ENCODE results near the gene NAE1. TPM values are rescaled to one million over a fixed set of nuclear protein-coding genes. Genes with fewer than 3 reads are reported as not detected.

The NAE1 gene
- total RNA-seq, 1 experiment from 2014 or later: 123 TPM

DNA sequence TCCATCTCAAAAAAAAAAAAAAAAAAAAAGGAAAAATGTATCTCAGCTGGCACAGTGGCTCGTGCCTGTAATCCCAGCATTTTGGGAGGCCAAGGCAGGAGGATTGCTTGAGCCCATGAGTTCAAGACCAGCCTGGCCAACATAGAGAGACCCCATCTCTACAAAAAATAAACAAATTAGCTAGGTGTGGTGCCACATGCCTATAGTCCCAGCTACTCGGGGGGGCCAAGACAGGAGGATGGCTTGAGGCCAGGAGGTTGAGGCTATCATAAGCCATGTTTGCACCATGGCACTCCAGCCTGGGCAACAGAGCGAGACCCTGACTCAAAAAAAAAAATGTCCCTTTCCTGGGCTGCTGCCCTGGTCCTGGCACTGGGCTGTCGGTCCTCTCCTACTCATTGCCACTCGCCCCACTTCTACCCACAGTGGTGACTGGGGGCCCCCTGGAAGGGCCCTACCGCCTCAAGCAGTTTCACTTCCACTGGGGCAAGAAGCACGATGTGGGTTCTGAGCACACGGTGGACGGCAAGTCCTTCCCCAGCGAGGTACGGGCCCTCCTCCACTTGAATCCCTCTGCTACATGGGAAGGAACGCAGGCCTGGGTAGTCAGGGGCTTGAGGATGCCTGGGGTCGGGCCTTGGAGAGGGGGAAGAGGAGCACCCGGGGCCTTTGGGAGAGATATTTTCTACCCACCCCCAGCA, 19.5 kb upstream of the NAE1 start:
- peaks cover 4 to 9% of the 10 kb centered on the region in 2 experiments; a peak in 3 of 4 replicates for H3K4me1 ChIP-seq (ENCODE audit: control insufficient read depth in 1 of 2, insufficient read depth in 2 of 2, low read length in 2 of 2)
- intact Hi-C loops (cut with micrococcal nuclease): no loop called here
- no peak overlapping the region for H3K4me2 ChIP-seq (ENCODE audit: low read length)
- no peaks in the 10 kb centered on the region for H3K27me3 ChIP-seq (ENCODE audit: insufficient read depth, low read length)
- H3K79me2 ChIP-seq (ENCODE audit: insufficient read depth, low read length): no peaks in the 10 kb centered on the region
- DNase-seq (ENCODE audit: low read depth, low spot score) (no peak), ATAC-seq (no peak)
- ChIA-PET RAD21 (ENCODE audit: low non-redundant PET in 1 of 2, low total read pairs in 2 of 2, uncharacterized antibody in 2 of 2, unreplicated experiment in 2 of 2) (interaction anchor here in 1 of 2 experiments (1.4 kb wide), 1 partner anchor 23 kb away, joined by 3 read pairs; no protein-coding TSS in a partner anchor), POLR2A (interaction anchor here (0.6 kb wide), 1 partner anchor 21 kb away, joined by 3 read pairs; no protein-coding TSS in a partner anchor), CTCF (interaction anchor here (2.1 to 3.4 kb wide), 2 partner anchors 18 to 20 kb away, joined by 6 to 16 read pairs; partner anchors contain the start of gene NAE1)
- H3K27ac ChIP-seq (ENCODE audit: low read depth, low read length): no peak overlapping the region
- no peaks in the 10 kb centered on the region for H3K9me3 ChIP-seq (ENCODE audit: control insufficient read depth in 1 of 2, insufficient read depth in 1 of 2, low read depth in 1 of 2, low read length in 2 of 2)
- H3K36me3 ChIP-seq (ENCODE audit: control insufficient read depth in 1 of 2, insufficient read depth in 2 of 2, low read length in 2 of 2): no peaks in the 10 kb centered on the region
- H3K9ac ChIP-seq (ENCODE audit: low read length): no peak overlapping the region
- H4K20me1 ChIP-seq (ENCODE audit: insufficient read depth): no peaks in the 10 kb centered on the region
- H2AFZ ChIP-seq (ENCODE audit: low read depth, low read length, poor library complexity, severe bottlenecking): no peak overlapping the region
- no peak for TF ChIP-seq YY1 (IDR thresholded peaks at IDR 0.05; ENCODE audit: extremely low read depth, insufficient replicate concordance, low read depth, low read length)
- no peak for TF ChIP-seq ZFX (IDR thresholded peaks at IDR 0.05)
- no peak for TF ChIP-seq SIN3A (IDR thresholded peaks at IDR 0.05; ENCODE audit: low read depth)
- no peak for TF ChIP-seq EZH2phosphoT487 (IDR thresholded peaks at IDR 0.05; ENCODE audit: borderline replicate concordance)
- TF ChIP-seq, protein P1, sequence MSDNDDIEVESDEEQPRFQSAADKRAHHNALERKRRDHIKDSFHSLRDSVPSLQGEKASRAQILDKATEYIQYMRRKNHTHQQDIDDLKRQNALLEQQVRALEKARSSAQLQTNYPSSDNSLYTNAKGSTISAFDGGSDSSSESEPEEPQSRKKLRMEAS (IDR thresholded peaks at IDR 0.05): no peak
- H3K4me3 ChIP-seq (replicated peaks in 1 of 2; ENCODE audit: low read depth in 1 of 2, low read length in 2 of 2): no peak overlapping the region
- BruUV-seq (replicated peaks): no TSS peak
- no peaks in the 10 kb centered on the region for H3K9me2 ChIP-seq (ENCODE audit: insufficient read depth)

DNA sequence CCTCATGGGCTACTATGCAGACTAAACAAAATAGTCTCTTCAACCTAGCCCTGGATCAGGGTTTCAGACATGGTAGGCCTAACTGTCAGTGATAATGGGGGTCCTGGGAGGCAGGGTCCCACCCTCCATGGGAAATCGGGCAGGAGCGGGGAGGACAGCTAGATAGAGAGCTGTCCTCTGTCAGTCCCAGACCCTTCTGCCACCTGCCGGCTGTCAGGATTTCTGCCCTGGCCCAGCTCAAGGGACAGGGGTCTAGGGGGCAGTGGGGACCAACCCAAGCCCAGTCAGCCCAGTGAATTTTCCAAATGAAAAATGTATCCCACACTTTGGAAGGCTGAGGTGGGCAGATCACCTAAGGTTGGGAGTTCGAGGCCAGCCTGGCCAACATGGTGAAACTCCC, 18.8 kb upstream of the NAE1 start:
- no peaks in the 10 kb centered on the region for H3K36me3 ChIP-seq (ENCODE audit: control insufficient read depth in 1 of 2, insufficient read depth in 2 of 2, low read length in 2 of 2)
- H3K27ac ChIP-seq (ENCODE audit: low read depth, low read length): no peak overlapping the region
- H3K9me2 ChIP-seq (ENCODE audit: insufficient read depth): no peaks in the 10 kb centered on the region
- no peaks in the 10 kb centered on the region for H3K9me3 ChIP-seq (ENCODE audit: control insufficient read depth in 1 of 2, insufficient read depth in 1 of 2, low read depth in 1 of 2, low read length in 2 of 2)
- H3K4me3 ChIP-seq (replicated peaks in 1 of 2; ENCODE audit: low read depth in 1 of 2, low read length in 2 of 2): no peak overlapping the region
- H2AFZ ChIP-seq (ENCODE audit: low read depth, low read length, poor library complexity, severe bottlenecking): no peak overlapping the region
- no peak overlapping the region for H3K9ac ChIP-seq (ENCODE audit: low read length)
- ChIA-PET POLR2A (interaction anchor here (0.6 kb wide), 1 partner anchor 21 kb away, joined by 3 read pairs; no protein-coding TSS in a partner anchor), RAD21 (ENCODE audit: low non-redundant PET in 1 of 2, low total read pairs in 2 of 2, uncharacterized antibody in 2 of 2, unreplicated experiment in 2 of 2) (interaction anchor here in 1 of 2 experiments (1.4 kb wide), 1 partner anchor 23 kb away, joined by 3 read pairs; no protein-coding TSS in a partner anchor), CTCF (interaction anchor here (3.4 kb wide), 1 partner anchor 19 kb away, joined by 16 read pairs; the partner anchor contains the start of gene NAE1)
- peaks cover 4 to 9% of the 10 kb centered on the region in 2 experiments; a peak in 3 of 4 replicates for H3K4me1 ChIP-seq (ENCODE audit: control insufficient read depth in 1 of 2, insufficient read depth in 2 of 2, low read length in 2 of 2)
- no TSS peak for BruUV-seq (replicated peaks)
- ATAC-seq (no peak), DNase-seq (ENCODE audit: low read depth, low spot score) (no peak)
- no peak overlapping the region for H3K4me2 ChIP-seq (ENCODE audit: low read length)
- no peaks in the 10 kb centered on the region for H4K20me1 ChIP-seq (ENCODE audit: insufficient read depth)
- TF ChIP-seq ZFX (IDR thresholded peaks at IDR 0.05): no peak
- TF ChIP-seq, protein P2, sequence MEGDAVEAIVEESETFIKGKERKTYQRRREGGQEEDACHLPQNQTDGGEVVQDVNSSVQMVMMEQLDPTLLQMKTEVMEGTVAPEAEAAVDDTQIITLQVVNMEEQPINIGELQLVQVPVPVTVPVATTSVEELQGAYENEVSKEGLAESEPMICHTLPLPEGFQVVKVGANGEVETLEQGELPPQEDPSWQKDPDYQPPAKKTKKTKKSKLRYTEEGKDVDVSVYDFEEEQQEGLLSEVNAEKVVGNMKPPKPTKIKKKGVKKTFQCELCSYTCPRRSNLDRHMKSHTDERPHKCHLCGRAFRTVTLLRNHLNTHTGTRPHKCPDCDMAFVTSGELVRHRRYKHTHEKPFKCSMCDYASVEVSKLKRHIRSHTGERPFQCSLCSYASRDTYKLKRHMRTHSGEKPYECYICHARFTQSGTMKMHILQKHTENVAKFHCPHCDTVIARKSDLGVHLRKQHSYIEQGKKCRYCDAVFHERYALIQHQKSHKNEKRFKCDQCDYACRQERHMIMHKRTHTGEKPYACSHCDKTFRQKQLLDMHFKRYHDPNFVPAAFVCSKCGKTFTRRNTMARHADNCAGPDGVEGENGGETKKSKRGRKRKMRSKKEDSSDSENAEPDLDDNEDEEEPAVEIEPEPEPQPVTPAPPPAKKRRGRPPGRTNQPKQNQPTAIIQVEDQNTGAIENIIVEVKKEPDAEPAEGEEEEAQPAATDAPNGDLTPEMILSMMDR (IDR thresholded peaks at IDR 0.05 in 2 of 3, conservative IDR thresholded peaks at IDR 0.05 in 1 of 3; ENCODE audit: borderline replicate concordance in 1 of 3, insufficient read depth in 1 of 3, low read depth in 2 of 3, low read length in 2 of 3): peak in 1 of 3 experiments; percentile 29; a peak in 2 of 6 replicates
- H3K79me2 ChIP-seq (ENCODE audit: insufficient read depth, low read length): no peaks in the 10 kb centered on the region
- intact Hi-C loops (cut with micrococcal nuclease): no loop called here
- no peaks in the 10 kb centered on the region for H3K27me3 ChIP-seq (ENCODE audit: insufficient read depth, low read length)
